GM23248 (cell line): ENCODE data around the gene SH2D3C. TPM values are rescaled to one million over a fixed set of nuclear protein-coding genes. Genes with fewer than 3 reads are reported as not detected.

Experiments
- DNase-seq: peaks from one replicate; pipeline ENCODE4 v3.0.0-alpha.2; 2015
- H2AFZ ChIP-seq: fragments of 200-600 bp; sonication (generic); 2 replicates; pipeline ENCODE4 v1.6.1; 2016; ENCODE audit warnings: antibody characterized with exemption
- H3F3A ChIP-seq: fragments of 200-600 bp; sonication (generic); 2 replicates; pipeline ENCODE4 v1.6.1; 2016; ENCODE audit warnings: mild to moderate bottlenecking, antibody characterized with exemption, mixed run types; ENCODE audit not compliant: insufficient read depth
- H3K27ac ChIP-seq: fragments of 200-600 bp; sonication (generic); 2 replicates; pipeline ENCODE4 v1.5.1; 2016; ENCODE audit warnings: mild to moderate bottlenecking
- H3K27me3 ChIP-seq: fragments of 200-600 bp; sonication (generic); replicated peaks from 2 replicates; pipeline ENCODE4 v1.6.1; 2016; ENCODE audit warnings: mild to moderate bottlenecking; ENCODE audit not compliant: insufficient read depth
- H3K36me3 ChIP-seq: fragments of 200-600 bp; sonication (generic); 2 replicates; pipeline ENCODE4 v1.6.1; 2016; ENCODE audit warnings: low read depth, mild to moderate bottlenecking
- H3K4me1 ChIP-seq: fragments of 200-600 bp; sonication (generic); 2 replicates; pipeline ENCODE4 v1.6.1; 2016; ENCODE audit warnings: mild to moderate bottlenecking; ENCODE audit not compliant: insufficient read depth
- H3K4me2 ChIP-seq: fragments of 200-600 bp; sonication (generic); one replicate; pipeline ENCODE4 v1.6.1; 2016; ENCODE audit warnings: mild to moderate bottlenecking; ENCODE audit not compliant: unreplicated experiment
- H3K4me3 ChIP-seq: fragments of 200-600 bp; sonication (generic); 2 replicates; pipeline ENCODE4 v1.5.1; 2016; ENCODE audit warnings: mild to moderate bottlenecking
- H3K79me2 ChIP-seq: fragments of 200-600 bp; sonication (generic); 2 replicates; pipeline ENCODE4 v1.6.1; 2016; ENCODE audit warnings: mild to moderate bottlenecking; ENCODE audit not compliant: insufficient read depth
- H3K9ac ChIP-seq: fragments of 200-600 bp; sonication (generic); 2 replicates; pipeline ENCODE4 v1.6.1; 2016; ENCODE audit warnings: mild to moderate bottlenecking
- H3K9me2 ChIP-seq: fragments of 200-600 bp; sonication (generic); 2 replicates; pipeline ENCODE4 v1.6.1; 2016; ENCODE audit warnings: mixed run types, mild to moderate bottlenecking, moderate library complexity; ENCODE audit not compliant: insufficient read depth
- H3K9me3 ChIP-seq: fragments of 200-600 bp; sonication (generic); one replicate; pipeline ENCODE4 v1.6.1; 2017; ENCODE audit warnings: low read depth
- H4K20me1 ChIP-seq: fragments of 200-600 bp; sonication (generic); 2 replicates; pipeline ENCODE4 v1.6.0; 2016; ENCODE audit not compliant: insufficient read depth
- EZH2 ChIP-seq: fragments of 200-600 bp; sonication (generic); IDR thresholded peaks from 2 replicates; pipeline ENCODE4 v1.6.1; 2018; ENCODE audit warnings: antibody characterized with exemption, mild to moderate bottlenecking; ENCODE audit not compliant: insufficient read depth, poor library complexity, severe bottlenecking
- EZH2phosphoT487 ChIP-seq: fragments of 200-600 bp; sonication (generic); IDR thresholded peaks from 2 replicates; pipeline ENCODE4 v1.6.1; 2018; ENCODE audit warnings: antibody characterized with exemption, moderate library complexity, mild to moderate bottlenecking, low read depth; ENCODE audit not compliant: insufficient read depth
- WGBS, 2 experiments: methylation state at CpG; one replicate each; pipeline ENCODE4 v1.1.6; 2015 to 2017; ENCODE audit warnings: low lambda C conversion rate in 2 of 2, low coverage in 1 of 2; ENCODE audit errors: missing lambda C conversion rate in 2 of 2; 5-methylcytosine and 5-hydroxymethylcytosine counted together
- in situ Hi-C: fragments of 300-500 bp; cut with MboI; formaldehyde crosslinking; loops from 2 replicates; pipeline ENCODE4 v1.15.0; 2020
- polyA plus RNA-seq: library from polyadenylated mRNA; unstranded; fragments of >200 nt; fragmentation: Nextera tagmentation; extraction: Ambion mirVana; gene quantifications from 2 replicates; pipeline ENCODE4 v1.2.1, GENCODE V29; 2016
- total RNA-seq: library from RNA; depleted of rRNA; stranded (reverse); fragments of >200 nt; shearing (Covaris generic); gene quantifications from 2 replicates; pipeline ENCODE4 v1.2.3, GENCODE V29; 2014

SH2D3C gene
- total and polyA plus RNA-seq, 2 experiments from 2014 or later = not detected

- no peak for TF ChIP-seq EZH2
- TF ChIP-seq EZH2phosphoT487 = no peak
- in situ Hi-C loops = no loop called here
- Histone ChIP-seq H3F3A (peaks cover 25% of the 10 kb centered on the region; the same call in 1 of the 2 replicates), H3K27me3 (no peaks in the 10 kb centered on the region), H3K4me2 (no peak overlapping the region), H3K27ac (no peak overlapping the region), H3K9me3 (no peaks in the 10 kb centered on the region), H4K20me1 (no peaks in the 10 kb centered on the region), H3K36me3 (peaks cover 15% of the 10 kb centered on the region; the same call in 1 of the 2 replicates), H3K4me1 (no peaks in the 10 kb centered on the region), H2AFZ (no peak overlapping the region), H3K79me2 (0 out of 2 replicates have a peak, but pooled peaks cover under 1% of the 10 kb centered on the region), H3K9me2 (no peaks in the 10 kb centered on the region), H3K9ac (no peak overlapping the region), H3K4me3 (no peak overlapping the region)
- 87 to 94% methylated on average over 26 to 32 of the region's 33 CpGs for WGBS, 2 experiments
- no peak for DNase-seq
Observed at GRCh38 chr9:127815512-127816361, 37.3 kb upstream of the SH2D3C start.

GRCh38 chr9:127814619-127815511, 36.4 kb upstream of the SH2D3C start:
- in situ Hi-C loops = no loop called here
- Histone ChIP-seq H3K79me2 (no peaks in the 10 kb centered on the region), H3K4me2 (no peak overlapping the region), H4K20me1 (no peaks in the 10 kb centered on the region), H3K4me3 (no peak overlapping the region), H3K9me2 (no peaks in the 10 kb centered on the region), H3F3A (peaks cover 25% of the 10 kb centered on the region; the same call in 1 of the 2 replicates), H3K36me3 (peaks cover 14% of the 10 kb centered on the region; the same call in 1 of the 2 replicates), H3K9ac (no peak overlapping the region), H3K27ac (no peak overlapping the region), H3K9me3 (no peaks in the 10 kb centered on the region), H2AFZ (no peak overlapping the region), H3K4me1 (no peaks in the 10 kb centered on the region), H3K27me3 (no peaks in the 10 kb centered on the region)
- no peak for DNase-seq
- TF ChIP-seq EZH2phosphoT487 = no peak
- 72 to 79% methylated on average over 11 of the region's 11 CpGs for WGBS, 2 experiments

GRCh38 chr9:127813686-127814226, 35.3 kb upstream of the SH2D3C start:
- Histone ChIP-seq H4K20me1 (no peaks in the 10 kb centered on the region), H3K4me1 (no peaks in the 10 kb centered on the region), H3K9ac (no peak overlapping the region), H3K79me2 (no peaks in the 10 kb centered on the region), H3K27me3 (no peaks in the 10 kb centered on the region), H3K4me3 (no peak overlapping the region), H3K36me3 (peaks cover 14% of the 10 kb centered on the region; the same call in 1 of the 2 replicates), H2AFZ (no peak overlapping the region), H3K27ac (no peak overlapping the region), H3K9me3 (no peaks in the 10 kb centered on the region), H3K4me2 (no peak overlapping the region), H3K9me2 (no peaks in the 10 kb centered on the region), H3F3A (peaks cover 25% of the 10 kb centered on the region)
- no peak for DNase-seq
- in situ Hi-C loops = no loop called here
- TF ChIP-seq EZH2phosphoT487 (no peak), EZH2 (no peak)
- 61 to 63% methylated on average over 9 of the region's 9 CpGs for WGBS, 2 experiments
